Activated CD8-positive, alpha-beta memory T cell treated with anti-CD3 and anti-CD28 coated beads for 48 hours (primary cell): ENCODE results near the gene TACO1.

ENCODE experiments used
- DNase-seq, 3 experiments: peaks; one replicate each; pipeline ENCODE4 v3.0.0-alpha.2; 2020; ENCODE audit warnings: low read depth in 2 of 3, low spot score in 2 of 3

Gene TACO1

GRCh38 chr17:63635787-63636186, 35.1 kb downstream of the TACO1 start:
- DNase-seq, result no peak

DNA sequence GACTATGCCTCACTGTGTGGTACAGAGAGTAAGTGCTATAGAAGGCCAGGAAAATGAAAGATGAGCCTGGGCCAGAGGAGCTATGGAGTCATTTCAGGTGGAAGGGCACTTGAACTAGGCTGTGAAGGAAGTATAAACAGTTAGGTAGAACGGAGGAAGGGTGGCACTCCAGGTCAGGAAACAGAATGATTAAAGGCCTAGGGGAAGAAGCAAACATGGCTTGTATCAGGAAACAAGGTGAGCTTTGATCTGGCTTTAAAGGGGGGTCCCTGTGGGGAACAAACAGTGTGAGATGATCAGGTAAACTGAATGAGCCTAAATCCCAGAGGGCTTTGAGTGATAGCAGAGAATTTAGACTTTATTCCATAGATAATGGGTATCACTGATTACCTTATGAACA, 38.4 kb downstream of the TACO1 start:
- no peak for DNase-seq

- DNase-seq, result no peak
Measured at GRCh38 chr17:63640038-63640437, 39.3 kb downstream of the TACO1 start.

DNA sequence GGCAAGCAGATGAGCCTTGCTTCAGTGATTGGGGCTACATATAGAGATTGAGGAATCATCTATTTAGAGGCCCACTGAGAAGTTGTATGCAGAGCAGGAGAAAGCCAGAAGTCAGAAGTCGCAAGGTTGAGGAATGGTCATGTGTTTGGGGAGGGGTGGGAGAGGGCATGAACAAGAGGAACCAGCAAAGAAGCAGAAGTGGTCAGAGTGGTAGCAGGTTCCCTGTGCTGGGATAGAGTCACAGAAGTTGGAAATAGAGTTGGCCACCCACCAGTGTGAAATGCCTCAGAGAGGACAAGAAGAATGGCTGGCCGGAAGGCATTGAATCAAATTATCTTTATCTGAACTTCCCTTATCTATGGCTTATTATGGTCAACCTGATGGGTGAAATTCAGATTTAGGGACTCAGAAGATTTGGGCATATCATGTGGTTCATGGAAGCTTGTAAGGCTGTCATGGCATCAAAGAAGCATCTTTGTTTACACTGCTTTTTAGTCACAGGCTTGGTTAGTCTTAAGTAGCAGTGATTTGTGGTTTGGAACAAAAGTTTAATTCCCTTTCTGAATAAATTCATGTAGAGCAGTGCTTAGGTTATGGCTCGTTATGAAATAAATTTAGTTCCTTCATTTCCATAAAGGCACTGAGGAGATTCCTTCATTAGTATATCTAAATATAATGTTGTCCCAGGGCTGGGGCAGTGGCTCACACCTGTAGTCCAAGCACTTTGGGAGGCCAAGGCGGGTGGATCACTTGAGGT, 41.2 kb downstream of the TACO1 start:
- no peak for DNase-seq

- no peak for DNase-seq
Measured at GRCh38 chr17:63644846-63645245, 44.2 kb downstream of the TACO1 start.

DNA sequence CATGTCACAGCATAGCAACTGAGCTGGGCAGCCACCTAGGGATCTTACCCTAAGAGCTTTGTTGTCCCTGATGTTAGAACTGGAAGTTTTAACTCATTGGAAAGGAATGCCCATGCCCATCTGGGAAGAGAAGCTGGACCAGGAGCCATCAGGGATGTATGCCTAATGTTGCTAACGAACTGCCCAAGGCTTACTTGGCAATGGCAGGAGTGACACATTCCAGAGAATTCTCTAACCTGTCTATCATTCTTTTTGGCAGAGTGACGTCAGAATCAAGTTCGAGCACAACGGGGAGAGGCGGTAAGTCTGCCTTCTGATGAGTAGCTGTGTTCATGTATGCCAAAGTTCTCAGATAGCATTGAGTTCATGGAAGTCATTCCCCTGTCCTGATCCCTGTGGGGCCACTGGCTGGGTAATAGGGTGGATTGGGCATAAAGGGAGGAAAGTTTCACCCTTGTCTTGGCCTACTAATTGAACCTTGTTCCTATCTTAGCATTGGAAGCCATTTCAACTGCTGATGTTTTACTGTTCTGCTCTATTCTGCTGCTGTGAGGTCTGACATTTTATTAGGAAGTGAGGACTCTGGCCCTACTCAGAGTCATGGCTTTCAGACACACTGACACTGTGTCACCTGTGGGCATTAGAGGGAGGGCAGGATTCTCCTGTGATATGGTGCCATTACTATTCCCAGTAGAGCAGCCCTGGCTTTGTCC, 45.2 kb downstream of the TACO1 start:
- no peak for DNase-seq

- no peak for DNase-seq
Measured at GRCh38 chr17:63646488-63646806, 45.8 kb downstream of the TACO1 start.

DNA sequence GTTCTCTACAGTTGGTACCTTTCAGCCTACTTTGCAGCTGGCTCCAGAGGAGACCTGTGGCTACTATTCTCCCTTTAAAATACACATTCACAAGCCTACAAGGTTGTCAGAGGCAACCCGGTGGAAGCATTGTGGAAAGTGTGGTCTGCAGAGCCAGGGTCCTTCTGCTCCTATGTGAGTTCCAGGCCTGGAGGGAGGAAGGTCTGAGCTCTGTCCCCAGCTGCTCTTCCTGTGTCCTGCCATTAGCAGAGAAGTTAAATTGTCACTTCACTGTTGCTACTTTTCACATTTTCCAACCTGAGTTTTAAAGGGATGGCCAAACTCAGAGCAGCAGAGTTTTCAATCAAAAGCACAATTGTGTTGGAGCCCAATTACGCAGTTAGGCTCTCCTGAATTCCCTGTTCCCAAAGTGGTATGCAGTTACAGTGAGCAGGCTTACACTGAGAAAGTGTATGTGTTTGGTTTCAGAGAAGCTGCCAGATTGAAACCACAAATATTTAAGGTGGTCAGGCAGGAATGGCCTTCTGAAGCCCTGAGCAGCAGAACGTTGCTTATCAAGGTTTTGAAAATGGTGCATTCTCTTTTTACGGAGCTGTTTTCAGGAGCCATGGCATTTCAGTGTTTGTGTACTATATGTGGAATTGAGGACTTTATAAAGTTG, 46.5 kb downstream of the TACO1 start:
- DNase-seq, result no peak

- DNase-seq, result no peak
Measured at GRCh38 chr17:63647936-63648335, 47.2 kb downstream of the TACO1 start.

GRCh38 chr17:63649813-63650212, 49.1 kb downstream of the TACO1 start:
- no peak for DNase-seq

GRCh38 chr17:63652106-63652505, 51.4 kb downstream of the TACO1 start:
- no peak for DNase-seq

GRCh38 chr17:63653050-63653449, 52.4 kb downstream of the TACO1 start:
- DNase-seq, result no peak

- no peak for DNase-seq
Measured at GRCh38 chr17:63657786-63658185, 57.1 kb downstream of the TACO1 start.
